GM23248 (cell line): ENCODE results near the gene ING1. TPM values are rescaled to one million over a fixed set of nuclear protein-coding genes. Genes with fewer than 3 reads are reported as not detected.

Source experiments
- DNase-seq: peaks from one replicate; pipeline ENCODE4 v3.0.0-alpha.2; 2015
- H2AFZ ChIP-seq: fragments of 200-600 bp; sonication (generic); 2 replicates; pipeline ENCODE4 v1.6.1; 2016; ENCODE audit warnings: antibody characterized with exemption
- H3F3A ChIP-seq: fragments of 200-600 bp; sonication (generic); 2 replicates; pipeline ENCODE4 v1.6.1; 2016; ENCODE audit warnings: mild to moderate bottlenecking, antibody characterized with exemption, mixed run types; ENCODE audit not compliant: insufficient read depth
- H3K27ac ChIP-seq: fragments of 200-600 bp; sonication (generic); 2 replicates; pipeline ENCODE4 v1.5.1; 2016; ENCODE audit warnings: mild to moderate bottlenecking
- H3K27me3 ChIP-seq: fragments of 200-600 bp; sonication (generic); replicated peaks from 2 replicates; pipeline ENCODE4 v1.6.1; 2016; ENCODE audit warnings: mild to moderate bottlenecking; ENCODE audit not compliant: insufficient read depth
- H3K36me3 ChIP-seq: fragments of 200-600 bp; sonication (generic); 2 replicates; pipeline ENCODE4 v1.6.1; 2016; ENCODE audit warnings: low read depth, mild to moderate bottlenecking
- H3K4me1 ChIP-seq: fragments of 200-600 bp; sonication (generic); 2 replicates; pipeline ENCODE4 v1.6.1; 2016; ENCODE audit warnings: mild to moderate bottlenecking; ENCODE audit not compliant: insufficient read depth
- H3K4me2 ChIP-seq: fragments of 200-600 bp; sonication (generic); one replicate; pipeline ENCODE4 v1.6.1; 2016; ENCODE audit warnings: mild to moderate bottlenecking; ENCODE audit not compliant: unreplicated experiment
- H3K4me3 ChIP-seq: fragments of 200-600 bp; sonication (generic); 2 replicates; pipeline ENCODE4 v1.5.1; 2016; ENCODE audit warnings: mild to moderate bottlenecking
- H3K79me2 ChIP-seq: fragments of 200-600 bp; sonication (generic); 2 replicates; pipeline ENCODE4 v1.6.1; 2016; ENCODE audit warnings: mild to moderate bottlenecking; ENCODE audit not compliant: insufficient read depth
- H3K9ac ChIP-seq: fragments of 200-600 bp; sonication (generic); 2 replicates; pipeline ENCODE4 v1.6.1; 2016; ENCODE audit warnings: mild to moderate bottlenecking
- H3K9me2 ChIP-seq: fragments of 200-600 bp; sonication (generic); 2 replicates; pipeline ENCODE4 v1.6.1; 2016; ENCODE audit warnings: mixed run types, mild to moderate bottlenecking, moderate library complexity; ENCODE audit not compliant: insufficient read depth
- H3K9me3 ChIP-seq: fragments of 200-600 bp; sonication (generic); one replicate; pipeline ENCODE4 v1.6.1; 2017; ENCODE audit warnings: low read depth
- H4K20me1 ChIP-seq: fragments of 200-600 bp; sonication (generic); 2 replicates; pipeline ENCODE4 v1.6.0; 2016; ENCODE audit not compliant: insufficient read depth
- EZH2 ChIP-seq: fragments of 200-600 bp; sonication (generic); IDR thresholded peaks from 2 replicates; pipeline ENCODE4 v1.6.1; 2018; ENCODE audit warnings: antibody characterized with exemption, mild to moderate bottlenecking; ENCODE audit not compliant: insufficient read depth, poor library complexity, severe bottlenecking
- EZH2phosphoT487 ChIP-seq: fragments of 200-600 bp; sonication (generic); IDR thresholded peaks from 2 replicates; pipeline ENCODE4 v1.6.1; 2018; ENCODE audit warnings: antibody characterized with exemption, moderate library complexity, mild to moderate bottlenecking, low read depth; ENCODE audit not compliant: insufficient read depth
- WGBS, 2 experiments: methylation state at CpG; one replicate each; pipeline ENCODE4 v1.1.6; 2015 to 2017; ENCODE audit warnings: low lambda C conversion rate in 2 of 2, low coverage in 1 of 2; ENCODE audit errors: missing lambda C conversion rate in 2 of 2; 5-methylcytosine and 5-hydroxymethylcytosine counted together
- in situ Hi-C: fragments of 300-500 bp; cut with MboI; formaldehyde crosslinking; loops from 2 replicates; pipeline ENCODE4 v1.15.0; 2020
- polyA plus RNA-seq: library from polyadenylated mRNA; unstranded; fragments of >200 nt; fragmentation: Nextera tagmentation; extraction: Ambion mirVana; gene quantifications from 2 replicates; pipeline ENCODE4 v1.2.1, GENCODE V29; 2016
- total RNA-seq: library from RNA; depleted of rRNA; stranded (reverse); fragments of >200 nt; shearing (Covaris generic); gene quantifications from 2 replicates; pipeline ENCODE4 v1.2.3, GENCODE V29; 2014

The ING1 gene
- total and polyA plus RNA-seq, 2 experiments from 2014 or later, result 6.5 to 8.2 TPM

- H3K4me1 ChIP-seq, result no peaks in the 10 kb centered on the region
- no peaks in the 10 kb centered on the region for H3F3A ChIP-seq
- no peak for TF ChIP-seq EZH2
- TF ChIP-seq EZH2phosphoT487, result no peak
- H2AFZ ChIP-seq, result no peak overlapping the region
- H3K9me2 ChIP-seq, result no peaks in the 10 kb centered on the region
- no peak overlapping the region for H3K9ac ChIP-seq
- H3K9me3 ChIP-seq, result no peaks in the 10 kb centered on the region
- no peaks in the 10 kb centered on the region for H3K79me2 ChIP-seq
- no peaks in the 10 kb centered on the region for H3K27me3 ChIP-seq
- no peak for DNase-seq
- in situ Hi-C loops, result no loop called here
- H3K4me2 ChIP-seq, result no peak overlapping the region
- WGBS, 2 experiments, result 87 to 91% methylated on average over 5 of the region's 5 CpGs
- no peaks in the 10 kb centered on the region for H3K36me3 ChIP-seq
- no peaks in the 10 kb centered on the region for H4K20me1 ChIP-seq
- H3K4me3 ChIP-seq, result no peak overlapping the region
- no peak overlapping the region for H3K27ac ChIP-seq
Measured at GRCh38 chr13:110734561-110734960, 21.1 kb downstream of the ING1 start.

DNA sequence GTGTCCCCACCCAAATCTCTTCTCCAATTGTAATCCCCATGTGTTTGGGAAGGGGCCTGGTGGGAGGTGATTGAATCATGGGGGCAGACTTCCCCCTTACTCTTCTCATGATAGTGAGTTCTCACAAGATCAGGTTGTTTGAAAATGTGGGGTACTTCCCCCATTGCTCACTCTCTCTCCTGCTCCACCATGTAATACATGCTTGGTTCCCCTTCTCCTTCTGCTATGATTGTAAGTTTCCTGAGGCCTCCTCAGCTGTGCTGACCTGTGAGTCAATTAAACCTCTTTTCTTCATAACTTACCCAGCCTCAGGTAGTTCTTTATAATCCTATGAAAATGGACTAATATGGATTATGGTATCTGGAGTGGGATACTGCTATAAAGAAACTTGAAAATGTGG lies 24.1 kb downstream of the ING1 start:
- Histone ChIP-seq H3K9ac (no peak overlapping the region), H3K36me3 (no peaks in the 10 kb centered on the region), H3K9me3 (no peaks in the 10 kb centered on the region), H3K27me3 (no peaks in the 10 kb centered on the region), H3K4me2 (no peak overlapping the region), H3F3A (no peaks in the 10 kb centered on the region), H3K27ac (no peak overlapping the region), H3K9me2 (no peaks in the 10 kb centered on the region), H4K20me1 (no peaks in the 10 kb centered on the region), H2AFZ (no peak overlapping the region), H3K79me2 (no peaks in the 10 kb centered on the region), H3K4me3 (no peak overlapping the region), H3K4me1 (no peaks in the 10 kb centered on the region)
- no peak for DNase-seq
- TF ChIP-seq EZH2, result no peak
- TF ChIP-seq EZH2phosphoT487, result no peak
- in situ Hi-C loops, result no loop called here

GRCh38 chr13:110743687-110744086 lies 30.2 kb downstream of the ING1 start:
- no peak overlapping the region for H3K4me3 ChIP-seq
- DNase-seq, result no peak
- no peaks in the 10 kb centered on the region for H4K20me1 ChIP-seq
- H3K4me2 ChIP-seq, result no peak overlapping the region
- in situ Hi-C loops, result no loop called here
- H3K9me3 ChIP-seq, result no peaks in the 10 kb centered on the region
- 6 to 9% methylated on average over 1 of the region's 1 CpG for WGBS, 2 experiments
- no peak overlapping the region for H3K9ac ChIP-seq
- H3F3A ChIP-seq, result no peaks in the 10 kb centered on the region
- H3K4me1 ChIP-seq, result peaks cover 8% of the 10 kb centered on the region; the same call in 1 of the 2 replicates
- no peaks in the 10 kb centered on the region for H3K9me2 ChIP-seq
- H3K27me3 ChIP-seq, result no peaks in the 10 kb centered on the region
- H3K36me3 ChIP-seq, result no peaks in the 10 kb centered on the region
- TF ChIP-seq EZH2, result no peak
- no peak for TF ChIP-seq EZH2phosphoT487
- no peak overlapping the region for H3K27ac ChIP-seq
- no peak overlapping the region for H2AFZ ChIP-seq
- H3K79me2 ChIP-seq, result no peaks in the 10 kb centered on the region

DNA sequence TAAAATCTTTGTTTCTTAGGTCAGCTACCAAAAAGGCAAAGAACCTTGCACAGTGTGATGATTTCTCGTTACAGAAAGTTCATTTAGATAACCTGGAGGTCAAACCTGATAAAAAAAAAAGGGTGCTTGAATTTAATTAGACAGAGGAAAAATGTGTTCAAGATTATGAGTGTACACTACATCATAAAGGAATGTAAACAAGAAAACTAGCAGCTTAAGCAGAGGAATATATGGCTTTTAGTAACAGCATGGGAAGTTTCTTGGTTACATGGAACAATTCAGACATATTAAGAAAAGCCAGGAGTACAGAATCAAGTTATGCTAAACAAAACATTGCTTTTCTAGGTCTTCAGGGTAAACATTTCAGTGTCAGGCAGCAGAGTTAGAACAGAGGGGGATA lies 32.9 kb downstream of the ING1 start:
- no peak overlapping the region for H3K9ac ChIP-seq
- no peak overlapping the region for H3K4me2 ChIP-seq
- H3K79me2 ChIP-seq, result no peaks in the 10 kb centered on the region
- H3K36me3 ChIP-seq, result no peaks in the 10 kb centered on the region
- peak; percentile 28 for DNase-seq
- H3K27ac ChIP-seq, result no peak overlapping the region
- no peaks in the 10 kb centered on the region for H3K9me2 ChIP-seq
- H2AFZ ChIP-seq, result 0 out of 2 replicates have a peak overlapping the region, but pooled peaks have one; percentile 11
- no peaks in the 10 kb centered on the region for H3K9me3 ChIP-seq
- H3F3A ChIP-seq, result no peaks in the 10 kb centered on the region
- in situ Hi-C loops, result no loop called here
- H3K27me3 ChIP-seq, result no peaks in the 10 kb centered on the region
- TF ChIP-seq EZH2phosphoT487 (no peak), EZH2 (no peak)
- no peak overlapping the region for H3K4me3 ChIP-seq
- no peaks in the 10 kb centered on the region for H4K20me1 ChIP-seq
- 93 to 95% methylated on average over 1 of the region's 1 CpG for WGBS, 2 experiments
- H3K4me1 ChIP-seq, result peaks cover 8% of the 10 kb centered on the region; the same call in 1 of the 2 replicates

GRCh38 chr13:110748271-110748670 lies 34.8 kb downstream of the ING1 start:
- no peak overlapping the region for H3K4me3 ChIP-seq
- no peaks in the 10 kb centered on the region for H3K27me3 ChIP-seq
- WGBS, 2 experiments, result 86 to 87% methylated on average over 4 of the region's 4 CpGs
- H3K9ac ChIP-seq, result no peak overlapping the region
- no peaks in the 10 kb centered on the region for H3K9me3 ChIP-seq
- no peaks in the 10 kb centered on the region for H3K36me3 ChIP-seq
- no peak overlapping the region for H2AFZ ChIP-seq
- H4K20me1 ChIP-seq, result no peaks in the 10 kb centered on the region
- no peak overlapping the region for H3K27ac ChIP-seq
- no peaks in the 10 kb centered on the region for H3F3A ChIP-seq
- H3K4me1 ChIP-seq, result peaks cover 8% of the 10 kb centered on the region; the same call in 1 of the 2 replicates
- DNase-seq, result no peak
- in situ Hi-C loops, result no loop called here
- H3K9me2 ChIP-seq, result no peaks in the 10 kb centered on the region
- no peak overlapping the region for H3K4me2 ChIP-seq
- no peaks in the 10 kb centered on the region for H3K79me2 ChIP-seq
- TF ChIP-seq EZH2phosphoT487 (no peak), EZH2 (no peak)
